Caki2 (cell line): Measurements from ENCODE around the gene PCSK1N. TPM values are rescaled to one million over a fixed set of nuclear protein-coding genes. Genes with fewer than 3 reads are reported as not detected.

ENCODE experiments used
- DNase-seq: peaks from one replicate; pipeline ENCODE4 v3.0.0-alpha.2; 2015; ENCODE audit warnings: low read depth
- in situ Hi-C: cut with HindIII; loops from 2 replicates; pipeline ENCODE4 v1.10.0; 2016; ENCODE audit warnings: low sequenced_read_pairs, low pct_unique_long_range_greater_than_20kb, mixed read lengths
- total RNA-seq: library from RNA; depleted of rRNA; stranded (reverse); fragments of >200 nt; shearing (Covaris generic); gene quantifications from 2 replicates; pipeline ENCODE4 v1.2.3, GENCODE V29; 2014; ENCODE audit warnings: low replicate concordance

PCSK1N gene
- total RNA-seq, 1 experiment from 2014 or later: 93.6 TPM

DNA sequence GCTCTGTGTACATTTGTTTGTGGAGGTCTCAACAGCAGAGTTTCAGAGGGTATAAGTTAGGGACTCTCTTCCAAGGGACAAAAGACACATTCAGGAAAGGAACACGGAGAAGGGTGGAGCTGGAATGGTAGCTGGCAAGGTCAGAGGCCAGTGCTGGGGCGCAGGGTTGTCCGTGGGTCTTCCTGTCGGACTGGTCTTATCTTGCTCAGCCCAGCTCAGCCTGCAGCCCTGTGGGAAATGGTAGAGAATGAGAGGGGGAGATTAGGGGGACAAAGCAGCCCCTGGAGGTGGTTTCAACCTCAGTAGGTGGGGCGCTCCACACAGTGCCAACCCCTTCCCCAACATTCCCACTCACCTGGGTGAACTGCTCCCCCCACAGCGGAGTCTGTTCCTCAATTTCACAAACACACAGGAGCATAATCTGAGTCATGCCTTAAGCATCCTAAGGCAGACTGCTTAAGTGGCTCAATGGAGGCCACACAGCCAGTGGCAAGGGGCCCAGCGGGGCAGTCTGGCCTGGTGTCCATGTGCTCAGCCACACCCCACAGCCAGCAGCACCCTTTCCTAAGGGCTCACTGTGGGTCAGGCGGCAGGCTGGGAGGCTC lies 40.4 kb downstream of the PCSK1N start:
- DNase-seq: peak; percentile 10
- in situ Hi-C loops: no loop called here

DNA sequence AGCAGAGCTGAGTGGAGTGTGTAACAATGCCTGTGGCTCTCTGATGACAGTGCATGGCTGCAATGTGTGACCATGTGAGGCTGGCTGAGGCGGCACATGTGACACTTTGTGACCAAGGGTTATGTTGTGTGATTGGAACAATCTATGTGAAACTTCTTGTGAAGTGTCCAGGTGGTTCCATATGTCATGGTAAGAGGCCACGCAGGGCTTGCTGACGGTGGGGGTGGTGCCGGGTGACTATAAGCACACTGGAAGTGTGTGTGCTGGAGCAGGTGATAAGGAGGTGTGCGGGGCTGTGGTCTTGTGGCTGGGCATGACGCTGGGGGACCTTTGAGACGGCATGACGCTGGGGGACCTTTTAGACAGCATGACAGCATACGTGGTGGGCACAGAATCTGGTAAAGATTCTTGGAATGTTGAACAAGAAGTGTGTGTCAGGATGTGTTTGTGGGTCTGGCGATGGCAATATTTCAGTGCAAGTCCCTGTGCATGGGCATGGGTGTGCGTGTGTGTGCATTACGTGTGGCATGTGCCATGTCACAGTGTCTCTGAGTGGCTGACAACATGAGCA lies 41.0 kb downstream of the PCSK1N start:
- in situ Hi-C loops: no loop called here
- DNase-seq: no peak

DNA sequence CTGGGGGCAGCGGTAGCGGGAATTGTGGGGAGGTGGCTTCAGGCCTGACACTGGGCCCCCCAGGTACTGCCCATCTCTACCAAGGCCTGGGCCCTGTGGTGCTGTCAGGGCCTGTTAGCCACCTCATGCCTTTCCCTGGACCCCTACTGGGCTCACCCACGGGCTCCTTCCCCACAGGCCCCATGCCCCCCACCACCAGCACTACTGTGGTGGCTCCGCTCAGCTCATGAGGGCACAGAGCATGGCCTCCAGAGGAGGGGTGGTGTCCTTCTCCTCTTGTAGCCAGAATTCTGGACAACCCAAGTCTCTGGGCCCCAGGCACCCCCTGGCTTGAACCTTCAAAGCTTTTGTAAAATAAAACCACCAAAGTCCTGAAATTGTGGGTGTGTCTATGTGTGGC lies 41.5 kb downstream of the PCSK1N start:
- in situ Hi-C loops: no loop called here
- no peak for DNase-seq

DNA sequence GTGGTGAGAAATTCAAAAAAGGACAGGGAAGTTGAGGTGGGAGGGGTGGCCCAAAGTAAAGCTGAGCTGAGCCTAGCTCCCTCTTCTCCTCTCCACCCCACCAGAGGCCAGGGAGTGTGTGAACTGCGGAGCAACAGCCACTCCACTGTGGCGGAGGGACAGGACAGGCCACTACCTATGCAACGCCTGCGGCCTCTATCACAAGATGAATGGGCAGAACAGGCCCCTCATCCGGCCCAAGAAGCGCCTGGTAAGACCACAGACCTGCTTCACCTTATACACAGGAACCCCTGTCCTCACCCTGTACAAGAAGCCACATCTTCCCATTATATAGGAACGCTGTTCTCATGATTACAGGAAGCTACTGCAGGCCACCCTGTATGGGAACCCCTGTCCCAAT lies 43.2 kb downstream of the PCSK1N start:
- in situ Hi-C loops: no loop called here

DNA sequence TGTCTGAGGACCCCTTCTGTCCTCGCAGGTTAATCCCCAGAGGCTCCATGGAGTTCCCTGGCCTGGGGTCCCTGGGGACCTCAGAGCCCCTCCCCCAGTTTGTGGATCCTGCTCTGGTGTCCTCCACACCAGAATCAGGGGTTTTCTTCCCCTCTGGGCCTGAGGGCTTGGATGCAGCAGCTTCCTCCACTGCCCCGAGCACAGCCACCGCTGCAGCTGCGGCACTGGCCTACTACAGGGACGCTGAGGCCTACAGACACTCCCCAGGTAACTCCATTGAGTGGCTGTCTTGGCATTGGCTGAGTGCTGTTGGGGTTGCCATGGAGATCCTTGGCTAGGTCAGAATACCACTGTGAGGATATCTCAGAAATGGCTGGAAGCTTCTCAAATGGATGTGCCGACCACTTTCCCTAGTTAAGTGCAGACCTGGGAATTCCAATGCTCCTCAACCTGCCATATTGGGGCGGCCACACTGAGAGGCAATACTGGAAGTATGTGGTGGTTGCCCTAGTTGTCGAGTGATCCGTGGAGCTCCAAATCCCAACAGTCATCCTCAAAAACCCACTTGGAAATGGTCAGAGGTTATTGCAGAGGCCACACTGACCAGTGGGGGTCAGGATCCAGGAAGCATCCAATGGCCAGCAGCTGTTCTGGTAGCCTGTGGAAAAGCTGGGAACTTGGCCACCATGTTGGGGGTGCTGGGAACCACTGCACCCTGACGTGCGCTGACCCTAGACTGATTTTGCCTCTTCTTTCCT lies 44.2 kb downstream of the PCSK1N start:
- no peak for DNase-seq
- in situ Hi-C loops: no loop called here

More for the DNA sequence above, 43.2 kb downstream of the PCSK1N start:
- no peak for DNase-seq

DNA sequence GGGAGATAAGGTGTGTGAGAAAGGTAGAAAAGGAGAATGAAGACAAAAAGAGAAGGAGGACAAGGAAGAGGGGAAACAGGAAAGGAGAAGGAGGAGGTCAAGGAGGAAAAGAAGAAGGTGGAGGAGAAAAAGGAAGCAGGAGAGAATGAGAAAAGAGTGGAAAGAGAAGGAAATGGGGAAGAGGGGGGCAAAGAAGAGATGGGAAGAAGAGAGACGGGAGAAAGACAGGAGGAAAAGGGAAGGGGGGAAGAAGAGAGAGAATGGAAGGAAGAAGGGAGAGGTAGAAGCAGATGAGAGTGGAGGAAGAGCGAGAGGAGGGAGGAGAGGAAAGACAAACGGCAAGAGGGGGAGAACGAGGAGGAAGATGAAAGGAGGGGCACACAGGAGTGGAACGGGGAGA lies 44.9 kb downstream of the PCSK1N start:
- no peak for DNase-seq
- in situ Hi-C loops: no loop called here

DNA sequence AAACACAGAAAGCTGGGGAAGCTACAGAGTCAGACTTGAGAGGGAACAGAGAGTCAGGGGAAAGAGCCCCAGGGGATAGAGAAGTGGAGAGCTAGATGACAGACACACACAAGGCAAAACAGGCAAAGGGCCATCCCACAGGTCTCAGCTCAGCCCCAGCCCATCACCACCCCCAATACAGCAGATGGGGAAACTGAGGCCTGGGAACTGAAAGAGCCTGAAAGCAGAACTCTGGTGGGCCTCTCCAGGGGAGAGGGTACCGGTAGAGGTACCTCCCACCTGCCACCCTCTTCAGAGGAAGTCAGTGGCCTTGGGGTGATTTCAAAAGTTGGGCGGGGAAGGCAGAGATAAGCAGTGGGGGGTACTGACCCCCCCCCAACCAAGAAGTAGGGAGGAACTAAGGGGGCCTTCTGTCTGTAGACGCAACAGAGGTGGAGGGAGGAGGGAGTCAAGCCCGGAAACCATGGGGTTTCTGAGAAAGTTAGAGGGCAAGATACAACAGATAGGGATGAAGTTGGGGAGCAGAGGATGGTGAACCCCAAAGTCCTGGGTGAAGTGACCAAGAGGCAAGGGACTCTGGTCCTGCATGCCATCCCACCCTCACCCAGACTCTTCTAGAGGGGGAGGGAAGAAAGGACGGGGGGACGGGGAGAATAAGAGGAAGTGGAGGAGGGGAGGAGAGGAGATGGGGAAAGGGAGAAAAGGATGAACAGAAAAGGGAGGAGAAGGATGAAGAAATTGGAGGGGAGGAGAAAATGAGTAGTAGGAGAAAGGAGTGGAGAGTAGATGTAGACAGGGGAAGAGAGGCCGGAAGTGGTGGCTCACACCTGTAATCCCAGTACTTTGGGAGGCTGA lies 45.8 kb downstream of the PCSK1N start:
- no peak for DNase-seq
- in situ Hi-C loops: no loop called here

DNA sequence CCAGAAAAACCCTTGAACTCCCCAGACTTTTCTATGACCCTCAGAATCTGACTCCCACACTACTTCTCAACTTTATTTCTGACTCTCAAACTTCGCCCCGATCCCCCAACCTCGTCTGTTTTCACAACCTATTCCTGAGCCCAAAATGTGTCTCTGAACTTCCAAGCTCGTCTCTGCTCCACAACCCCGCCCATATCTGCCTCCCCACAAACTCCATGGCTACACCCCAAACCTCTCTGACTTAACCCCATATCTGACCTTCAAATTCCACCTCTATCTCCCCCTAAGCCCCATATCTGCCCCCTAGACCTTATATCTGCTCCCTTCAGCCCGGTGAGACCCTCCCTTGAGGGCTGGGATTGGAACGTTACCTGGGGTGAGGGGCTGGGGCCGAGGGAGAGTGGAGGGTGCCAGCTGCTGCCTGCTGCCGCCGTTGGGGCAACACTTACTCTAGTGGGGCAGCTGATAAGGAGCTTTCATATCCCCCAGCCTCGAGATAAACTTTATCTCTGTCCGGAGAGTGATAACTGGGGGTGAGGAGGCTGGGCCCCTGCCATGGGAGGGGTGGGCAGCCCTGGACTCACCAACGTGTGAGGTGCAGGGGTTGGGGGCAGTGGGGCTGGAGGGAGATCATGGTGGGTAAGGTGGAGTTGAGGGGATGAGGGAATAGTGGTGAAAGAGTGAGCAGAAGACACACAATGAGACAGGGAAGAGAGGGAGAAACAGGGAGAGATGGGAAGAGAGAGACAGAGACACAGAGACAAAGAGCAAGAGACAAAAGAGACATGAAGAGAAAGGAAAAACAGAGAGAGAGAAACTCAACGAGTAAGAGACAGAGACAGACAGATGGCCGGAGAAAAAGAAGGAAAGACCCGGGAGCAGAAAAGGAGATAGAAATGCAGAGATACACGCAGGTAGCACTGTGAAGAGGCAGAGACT lies 47.6 kb downstream of the PCSK1N start:
- in situ Hi-C loops: no loop called here

DNA sequence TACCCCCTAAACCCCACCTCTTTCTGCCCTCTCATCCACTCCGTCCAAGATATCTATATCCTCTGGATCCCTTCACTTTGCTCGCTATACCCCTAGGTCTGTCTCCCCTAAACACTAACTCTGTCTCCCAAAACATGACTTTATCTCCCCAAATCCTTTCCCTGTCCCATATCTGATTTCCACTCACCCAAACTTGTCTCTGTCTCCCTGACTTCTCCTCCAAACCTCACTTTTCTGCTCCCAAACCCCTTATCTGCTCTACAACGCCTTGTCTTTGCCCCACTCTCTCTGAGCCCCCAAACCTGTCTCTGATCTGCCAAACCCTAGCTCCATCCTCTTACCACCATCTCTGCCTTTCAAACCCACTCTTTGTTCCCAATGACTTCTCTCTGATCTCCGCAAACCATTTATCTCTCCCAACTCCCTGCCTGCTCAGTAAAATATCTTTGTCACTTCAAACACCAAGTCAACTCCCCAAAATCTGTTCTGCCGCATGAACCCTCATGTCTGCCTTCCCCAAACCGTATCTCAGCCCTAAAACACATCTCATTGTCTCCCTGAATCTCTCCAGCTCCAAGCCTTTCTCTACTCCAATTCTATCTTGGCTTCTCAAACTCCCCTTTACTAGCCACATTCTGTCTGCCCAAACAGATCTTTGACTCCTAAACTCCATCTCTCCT lies 48.4 kb downstream of the PCSK1N start:
- in situ Hi-C loops: no loop called here
- DNase-seq: no peak

More for the DNA sequence above, 47.6 kb downstream of the PCSK1N start:
- DNase-seq: no peak

DNA sequence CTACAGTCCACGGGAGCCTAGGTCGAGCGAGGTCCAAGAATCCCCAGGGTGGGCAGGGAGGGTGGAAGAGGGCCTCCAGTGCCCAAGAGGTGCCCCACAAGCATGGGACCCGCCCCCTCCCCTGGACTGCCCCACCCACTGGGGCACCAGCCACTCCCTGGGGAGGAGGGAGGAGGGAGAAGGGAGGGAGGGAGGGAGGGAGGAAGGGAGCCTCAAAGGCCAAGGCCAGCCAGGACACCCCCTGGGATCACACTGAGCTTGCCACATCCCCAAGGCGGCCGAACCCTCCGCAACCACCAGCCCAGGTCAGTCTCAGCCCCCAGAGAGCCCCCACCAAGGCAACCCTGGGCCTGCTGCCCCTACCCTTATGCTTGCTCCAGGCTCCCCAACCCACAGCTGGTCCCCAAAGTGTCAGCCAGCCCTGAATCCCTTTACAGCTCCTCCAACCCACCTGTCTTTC lies 49.0 kb downstream of the PCSK1N start, which contains the start of gene GATA1:
Gene GATA1, plus strand, starts transcription at position 250 of the 460 bp plus-strand sequence. CDS start 4,520 bp downstream, outside the sequence.
- in situ Hi-C loops: no loop called here

DNA sequence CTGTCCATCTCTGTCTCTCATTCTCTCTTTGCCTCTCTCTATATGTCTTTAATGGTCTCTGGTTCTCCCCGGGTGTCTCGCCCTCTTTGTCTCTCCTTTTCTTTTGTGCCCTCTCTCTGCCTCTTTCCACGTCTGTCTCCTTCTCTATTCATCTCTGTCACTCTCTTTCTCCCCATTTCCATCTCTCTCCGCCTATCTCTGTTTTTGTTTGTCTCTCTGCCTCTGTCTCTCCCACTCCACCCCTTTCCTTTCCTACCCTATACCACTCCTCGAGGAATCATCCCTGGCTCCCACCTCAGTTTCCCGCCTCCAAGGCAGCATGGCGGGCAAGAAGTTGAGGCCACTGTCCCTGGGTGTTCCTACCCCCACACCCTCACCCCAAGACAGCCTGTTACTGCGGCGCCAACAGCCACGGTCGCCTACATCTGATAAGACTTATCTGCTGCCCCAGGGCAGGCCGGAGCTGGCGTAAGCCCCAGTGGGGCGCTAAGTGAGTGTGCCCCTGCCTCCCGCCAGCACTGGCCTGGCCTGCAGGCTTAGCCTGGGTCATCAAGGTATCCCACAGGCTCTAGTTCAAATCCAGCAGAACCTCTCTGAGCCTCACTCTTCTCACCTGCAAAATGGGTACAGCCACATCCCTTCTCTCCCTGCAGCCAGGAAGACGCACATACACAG lies 49.7 kb downstream of the PCSK1N start:
- in situ Hi-C loops: no loop called here
- DNase-seq: no peak

More for the DNA sequence above, 49.0 kb downstream of the PCSK1N start, which contains the start of gene GATA1:
- no peak for DNase-seq

DNA sequence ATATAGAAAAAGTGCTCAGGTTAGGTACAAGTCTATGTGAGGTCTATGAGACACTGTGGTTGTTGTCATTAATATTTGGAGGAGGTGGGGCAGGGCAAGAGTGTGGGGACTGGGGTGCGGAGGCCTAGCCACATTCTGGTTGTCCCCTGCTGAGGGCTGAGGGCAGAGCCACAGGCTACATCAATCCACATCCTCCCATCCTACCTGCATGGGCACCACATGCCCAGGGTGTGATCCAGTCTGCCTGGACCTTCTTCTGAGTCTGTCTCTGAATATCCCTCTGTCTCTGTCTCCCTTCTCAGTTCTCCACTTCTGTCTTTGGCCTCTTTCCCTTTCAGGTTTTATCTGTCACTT lies 50.2 kb downstream of the PCSK1N start:
- in situ Hi-C loops: no loop called here

DNA sequence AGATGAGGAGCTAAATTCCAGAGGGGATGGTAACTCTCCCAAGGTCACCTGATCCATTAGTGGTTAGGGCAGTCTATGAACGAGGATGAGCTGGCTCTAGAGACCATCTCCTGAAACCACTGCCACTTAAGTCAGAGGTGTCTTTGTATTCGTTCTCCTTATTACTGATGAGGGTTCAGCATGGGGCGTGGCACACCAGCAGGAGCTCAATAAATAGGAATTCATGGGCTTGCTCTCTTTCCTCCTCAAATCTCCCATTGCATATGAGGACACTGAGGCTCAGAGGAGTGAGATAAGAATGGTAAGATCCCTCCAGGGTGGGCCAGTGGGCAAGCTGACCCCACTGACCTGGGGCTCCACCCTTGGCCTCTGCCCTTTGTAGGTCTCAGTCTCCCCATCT lies 50.7 kb downstream of the PCSK1N start:
- in situ Hi-C loops: no loop called here
- no peak for DNase-seq

More for the DNA sequence above, 50.2 kb downstream of the PCSK1N start:
- no peak for DNase-seq

DNA sequence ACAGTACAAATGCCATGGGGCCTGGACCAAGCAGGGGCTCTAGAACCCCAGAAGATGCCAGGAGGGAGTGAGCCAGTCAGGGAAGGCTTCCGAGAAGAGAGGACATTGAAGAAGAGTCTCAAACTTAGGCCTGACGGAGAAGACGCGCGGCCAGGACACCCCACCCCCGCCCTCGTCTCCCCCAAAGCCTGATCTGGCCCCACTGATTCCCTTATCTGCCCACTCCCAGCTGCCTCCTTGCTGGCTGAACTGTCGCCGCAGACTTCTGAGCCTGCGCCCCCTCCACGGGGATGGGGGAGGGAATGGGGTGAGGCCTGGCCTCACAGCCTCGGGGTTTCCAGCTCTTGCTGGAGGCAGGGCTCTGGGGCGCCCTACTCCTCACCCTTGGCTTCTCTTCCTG lies 52.6 kb downstream of the PCSK1N start:
- in situ Hi-C loops: no loop called here

DNA sequence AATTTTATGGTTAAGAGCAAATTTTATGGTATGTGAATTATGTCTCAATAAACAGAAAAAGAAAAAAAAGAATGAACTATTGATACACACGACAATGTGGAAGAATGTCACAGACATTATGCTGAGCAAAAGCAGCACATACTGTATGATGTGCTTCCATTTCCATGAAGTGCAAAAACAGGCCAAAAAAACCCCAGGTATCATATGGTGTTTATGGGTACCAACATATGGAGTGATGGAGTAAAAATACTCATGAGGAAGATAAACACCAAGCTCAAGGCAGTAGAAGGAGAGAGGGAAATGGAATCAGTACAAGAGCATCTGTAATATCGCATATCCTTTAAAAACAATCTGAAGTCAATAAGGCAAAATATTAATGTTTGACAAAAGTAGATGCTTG lies 53.2 kb downstream of the PCSK1N start:
- in situ Hi-C loops: no loop called here
- no peak for DNase-seq

More for the DNA sequence above, 52.6 kb downstream of the PCSK1N start:
- no peak for DNase-seq

DNA sequence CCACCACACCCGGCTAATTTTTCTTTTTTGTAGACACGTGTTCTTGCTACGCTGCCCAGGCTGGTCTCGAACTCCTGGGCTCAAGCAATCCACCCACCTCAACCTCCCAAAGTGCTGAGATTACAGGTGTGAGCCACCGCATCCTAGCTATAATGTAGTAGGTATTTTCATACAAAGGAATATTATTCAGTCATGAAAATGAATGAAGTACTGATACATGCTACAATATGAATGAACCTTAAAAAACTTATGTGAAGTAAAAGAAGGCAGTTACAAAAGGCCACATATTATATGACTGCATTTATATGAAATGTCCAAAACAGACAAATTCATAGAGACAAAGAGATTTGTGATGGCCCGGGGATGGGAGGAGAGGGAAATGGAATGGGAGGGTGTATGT lies 53.7 kb downstream of the PCSK1N start:
- in situ Hi-C loops: no loop called here
- DNase-seq: no peak
